Astrocyte of the cerebellum (primary cell): Measurements from ENCODE around the gene CNTN6.
A peak's percentile ranks its signal among the peaks of the same experiment; 100 is the strongest.

ENCODE experiments used
- DNase-seq: peaks from one replicate; pipeline ENCODE4 v3.0.0-alpha.2; 2011; ENCODE audit warnings: low read depth
- H3K4me3 ChIP-seq: 2 replicates; pipeline ENCODE4 v1.5.1; 2011; ENCODE audit warnings: mild to moderate bottlenecking, low read depth, low read length, moderate library complexity
- CTCF ChIP-seq: IDR thresholded peaks from 2 replicates; pipeline ENCODE4 v1.5.1; 2012; ENCODE audit warnings: low read length, low read depth, moderate library complexity, mild to moderate bottlenecking; ENCODE audit errors: missing control alignments
- in situ Hi-C: cut with HindIII; loops from 2 replicates; pipeline ENCODE4 v1.10.0; 2017; ENCODE audit warnings: low sequenced_read_pairs

Gene CNTN6

GRCh38 chr3:1191026-1191425 lies 98.2 kb downstream of the CNTN6 start:
- no peak overlapping the region for H3K4me3 ChIP-seq
- TF ChIP-seq CTCF: no peak
- DNase-seq: no peak
- in situ Hi-C loops: no loop called here

GRCh38 chr3:1195947-1196346 lies 103.1 kb downstream of the CNTN6 start:
- no peak for TF ChIP-seq CTCF
- H3K4me3 ChIP-seq: no peak overlapping the region
- peak; percentile 80 for DNase-seq
- in situ Hi-C loops: no loop called here

- in situ Hi-C loops: no loop called here
- no peak for TF ChIP-seq CTCF
Observed at GRCh38 chr3:1197051-1197450, 104.2 kb downstream of the CNTN6 start.

GRCh38 chr3:1200371-1200770 lies 107.5 kb downstream of the CNTN6 start:
- DNase-seq: no peak
- in situ Hi-C loops: no loop called here
- no peak overlapping the region for H3K4me3 ChIP-seq
- TF ChIP-seq CTCF: no peak

More at GRCh38 chr3:1197051-1197450, 104.2 kb downstream of the CNTN6 start:
- no peak overlapping the region for H3K4me3 ChIP-seq
- DNase-seq: no peak

- no peak overlapping the region for H3K4me3 ChIP-seq
- DNase-seq: no peak
- in situ Hi-C loops: no loop called here
Observed at GRCh38 chr3:1207904-1208303, 115.1 kb downstream of the CNTN6 start.

GRCh38 chr3:1214933-1215332 lies 122.1 kb downstream of the CNTN6 start:
- in situ Hi-C loops: no loop called here
- no peak for DNase-seq
- H3K4me3 ChIP-seq: no peak overlapping the region
- TF ChIP-seq CTCF: no peak

More at GRCh38 chr3:1207904-1208303, 115.1 kb downstream of the CNTN6 start:
- TF ChIP-seq CTCF: no peak

GRCh38 chr3:1216856-1217255 lies 124.0 kb downstream of the CNTN6 start:
- in situ Hi-C loops: no loop called here
- DNase-seq: no peak
- TF ChIP-seq CTCF: no peak
- no peak overlapping the region for H3K4me3 ChIP-seq
